Adrenal gland (tissue), 5 donors: ENCODE measurements around the gene GPR173.

ENCODE experiments used
- CTCF ChIP-seq, 6 experiments: fragments of 450-650 bp in 4 of 6; fragments of 200-600 bp in 2 of 6; sonication (generic) in 1 of 6; IDR thresholded peaks; 1 replicate in 5 of 6; 2 replicates in 1 of 6; pipeline versions ENCODE4 v1.5.1 to v1.8.0; 2016 to 2021; ENCODE audit warnings: antibody characterized with exemption in 6 of 6, mild to moderate bottlenecking in 2 of 6, moderate library complexity in 1 of 6
- POLR2A ChIP-seq, 2 donors: fragments of 450-650 bp; IDR thresholded peaks; one replicate each; pipeline ENCODE4 v1.6.1; 2017; ENCODE audit warnings: antibody characterized with exemption in 2 of 2, mild to moderate bottlenecking in 2 of 2, moderate library complexity in 1 of 2
- donor health status: DM: no; HTN: no; CAD: no.

- no peak for TF ChIP-seq CTCF (IDR thresholded peaks at IDR 0.05)
- TF ChIP-seq POLR2A (IDR thresholded peaks at IDR 0.05): no peak
Observed at GRCh38 chrX:53009032-53009431, 39.6 kb upstream of the GPR173 start.
